Raji (cell line): Measurements from ENCODE around the gene SRM.

ENCODE experiments used
- POLR2A ChIP-seq: IDR thresholded peaks from 2 replicates; pipeline ENCODE4 v1.6.1; 2011; ENCODE audit warnings: low read depth, low read length, control low read depth; ENCODE audit not compliant: insufficient read depth

SRM gene

DNA sequence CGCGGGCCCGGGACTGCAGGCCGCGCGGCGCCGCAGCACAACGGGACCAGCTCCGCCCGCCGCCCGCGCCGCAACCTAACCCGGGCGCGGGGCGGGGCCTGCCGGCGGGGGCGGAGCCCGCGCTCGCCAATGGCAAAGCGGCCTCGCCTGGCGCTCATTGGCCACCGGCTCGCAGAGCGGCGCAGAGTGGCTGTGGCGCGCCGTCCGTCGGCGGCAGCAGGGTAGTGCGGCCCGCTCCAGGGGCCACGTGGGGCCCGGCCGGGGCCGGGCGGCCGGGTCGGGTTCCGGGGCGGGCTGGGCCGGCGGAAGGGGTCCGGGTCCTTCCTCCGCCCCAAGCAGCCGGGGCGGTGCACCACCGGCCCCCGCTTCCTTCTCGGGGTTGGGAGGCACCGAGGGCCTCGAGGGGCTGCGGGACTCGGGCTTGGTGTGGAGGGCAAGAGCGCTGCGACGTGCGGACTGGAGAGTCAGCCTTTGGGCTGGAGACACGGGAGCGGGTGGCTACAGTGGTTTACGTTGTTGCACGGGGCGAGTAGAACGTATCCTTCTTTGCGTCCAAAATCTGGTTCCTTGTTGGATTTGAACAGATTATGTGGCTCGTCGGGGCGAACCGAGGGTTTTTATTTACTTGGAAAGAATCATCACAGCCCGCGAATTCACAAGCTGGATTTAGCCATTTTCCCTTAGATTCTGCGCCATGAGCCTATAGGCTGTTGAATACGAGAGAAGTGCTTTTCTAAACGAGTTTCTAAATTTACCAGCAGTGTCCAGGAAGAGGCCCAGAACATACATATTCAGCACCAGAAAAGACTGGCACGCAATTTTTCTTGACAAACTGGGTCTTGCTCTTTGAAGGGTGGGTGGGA lies at the start of gene SRM:
SRM (minus strand) TSS at position 51 of the 863 bp plus-strand sequence. CDS start 75 bp downstream, outside the sequence.
- TF ChIP-seq POLR2A = peak; percentile 84

DNA sequence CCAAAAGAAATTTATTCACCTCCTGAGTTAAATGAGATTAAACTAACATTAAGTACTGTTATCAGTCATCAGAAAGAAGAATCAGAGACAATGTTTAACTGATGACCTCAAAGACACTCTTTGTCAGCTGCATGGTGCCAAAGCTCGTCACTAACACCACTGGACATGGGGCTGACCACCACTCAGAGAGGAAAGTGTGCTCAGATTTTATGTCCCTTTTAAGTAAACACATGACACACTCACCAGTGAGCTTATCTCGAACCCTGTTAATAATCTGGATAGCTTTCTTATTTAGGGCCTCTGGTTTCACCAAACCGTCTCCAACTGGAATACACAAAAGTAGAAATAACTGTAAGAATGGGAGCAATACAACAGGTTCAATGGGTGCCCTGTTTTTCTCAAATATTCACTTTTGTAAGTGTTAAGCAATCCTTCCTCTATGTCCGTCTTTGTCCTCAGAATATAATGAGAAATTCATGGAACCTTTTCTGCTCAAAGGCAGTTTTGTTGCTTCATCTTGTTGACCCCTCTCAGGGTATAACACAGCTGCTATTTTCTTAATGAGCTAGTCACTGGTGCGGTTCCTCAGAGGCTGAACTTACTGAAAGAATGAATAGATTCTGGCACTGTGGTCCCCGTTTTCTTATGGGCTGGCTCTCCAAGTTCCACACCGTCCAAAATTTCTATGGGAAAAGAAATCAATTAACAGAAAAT lies 49.4 kb upstream of the SRM start:
- TF ChIP-seq POLR2A = no peak

DNA sequence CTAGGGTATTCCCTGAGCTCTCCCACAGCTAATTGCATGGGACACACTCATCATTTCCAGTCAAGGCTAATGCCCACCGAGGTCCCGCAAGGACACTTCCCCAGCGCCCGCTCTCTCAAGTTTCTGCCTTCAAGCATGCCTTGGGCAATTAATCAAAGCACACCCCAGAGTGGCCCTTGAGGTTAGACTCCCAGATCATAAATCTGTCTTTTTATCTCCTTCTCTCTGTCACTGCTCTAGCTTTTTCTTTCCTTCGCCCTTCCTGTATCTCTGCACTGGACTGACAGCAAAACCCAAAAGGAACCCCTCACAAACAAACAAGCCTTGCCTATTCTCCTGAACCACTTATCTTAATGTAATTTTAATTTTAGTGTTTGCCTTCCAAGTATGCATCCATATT lies 47.8 kb upstream of the SRM start:
- no peak for TF ChIP-seq POLR2A

DNA sequence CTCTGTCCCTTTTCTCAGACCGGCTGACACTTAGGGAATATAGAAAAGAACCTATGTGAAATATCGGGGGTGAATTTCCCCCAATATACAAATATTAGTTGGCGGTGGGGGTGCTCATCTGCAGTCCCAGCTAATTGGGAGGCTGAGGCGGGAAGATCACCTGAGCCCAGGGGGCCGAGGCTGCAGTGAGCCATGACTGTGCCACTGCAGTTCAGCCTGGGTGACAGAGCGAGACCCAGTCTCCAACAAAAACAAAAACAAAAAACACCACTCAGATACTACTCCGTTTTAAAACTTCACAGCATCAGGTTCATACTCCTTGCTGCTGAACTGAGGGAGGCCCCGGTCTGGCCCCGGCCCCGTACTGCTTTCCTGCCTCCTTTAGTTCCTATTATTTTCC lies 45.8 kb upstream of the SRM start:
- no peak for TF ChIP-seq POLR2A

DNA sequence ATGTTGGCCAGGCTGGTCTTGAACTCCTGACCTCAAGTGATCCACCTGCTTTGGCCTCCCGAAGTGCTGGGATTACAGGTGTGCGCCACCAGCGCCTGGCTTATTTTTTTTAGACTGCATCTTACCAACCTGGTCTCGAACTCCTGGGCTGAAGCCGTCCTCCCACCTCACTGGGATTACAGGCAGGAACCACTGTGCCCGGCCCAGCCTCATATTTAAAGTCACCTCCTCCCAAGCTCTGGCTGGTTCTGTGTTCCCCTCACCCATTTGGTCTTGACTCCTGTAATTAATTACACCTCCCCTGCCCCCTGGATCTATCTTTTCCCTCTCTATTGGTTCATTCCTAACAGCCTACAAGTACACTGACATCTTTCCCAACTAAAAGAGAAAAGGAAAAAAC lies 41.5 kb upstream of the SRM start:
- TF ChIP-seq POLR2A = no peak

DNA sequence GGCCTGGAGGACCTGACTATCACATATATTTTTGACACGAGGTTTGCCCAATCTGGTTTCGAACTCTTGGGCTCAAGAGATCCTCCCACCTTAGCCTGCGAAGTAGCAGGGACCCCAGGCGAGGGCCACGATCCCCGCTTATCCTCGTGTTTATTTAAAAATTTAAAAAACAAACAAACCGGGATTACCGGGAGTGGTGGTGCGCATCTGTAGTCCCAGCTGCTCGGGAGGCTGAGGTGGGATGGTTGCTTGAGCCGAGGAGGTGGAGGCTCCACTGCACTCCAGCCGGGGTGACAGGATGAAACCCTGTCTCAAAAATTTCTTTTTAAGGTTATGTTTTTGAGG lies 40.3 kb upstream of the SRM start:
- TF ChIP-seq POLR2A = no peak

DNA sequence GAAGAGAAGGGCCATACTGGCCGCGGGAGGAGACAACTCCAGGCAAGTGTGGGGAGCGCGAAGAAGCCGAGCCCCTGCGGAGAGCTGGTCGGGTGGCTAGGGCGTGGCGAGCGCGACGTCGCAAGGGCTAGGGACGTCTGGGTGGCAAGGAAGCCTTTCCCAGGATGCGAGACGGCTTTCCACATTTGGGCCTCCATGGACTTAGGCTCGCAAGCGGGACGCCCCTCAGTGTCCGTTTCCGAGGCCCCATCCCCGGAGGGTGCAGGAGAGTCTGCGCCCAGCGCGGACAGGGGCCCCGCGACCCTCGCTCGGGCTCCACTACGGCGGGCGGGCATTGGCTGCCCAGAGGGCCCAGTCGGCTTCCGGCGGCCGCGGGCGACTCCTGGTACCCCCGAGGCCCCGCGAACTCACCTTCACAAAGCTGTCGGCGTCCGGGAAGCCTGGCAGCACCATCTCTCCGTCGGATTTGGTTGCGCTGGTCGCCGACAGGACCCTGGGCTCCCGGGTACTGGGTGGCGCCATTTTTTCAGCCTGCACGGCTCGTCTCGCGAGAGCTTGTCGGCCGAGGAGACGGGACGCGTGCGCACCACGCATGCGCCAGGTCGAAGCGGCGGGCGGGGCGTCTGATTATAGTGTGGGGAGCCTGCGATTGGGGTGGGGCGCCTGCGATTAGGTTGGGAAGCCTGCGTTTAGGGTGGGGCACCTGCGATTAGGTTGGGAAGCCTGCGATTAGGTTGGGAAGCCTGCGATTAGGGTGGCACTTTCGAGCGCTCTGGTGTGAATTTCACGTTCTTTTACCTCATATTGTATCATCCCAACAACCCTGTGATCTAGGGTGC lies 39.7 kb upstream of the SRM start, which contains the start of gene EXOSC10:
EXOSC10 (minus strand) TSS at position 560 of the 839 bp plus-strand sequence; CDS start at position 522, 38 bp downstream.
- TF ChIP-seq POLR2A = peak; percentile 86

DNA sequence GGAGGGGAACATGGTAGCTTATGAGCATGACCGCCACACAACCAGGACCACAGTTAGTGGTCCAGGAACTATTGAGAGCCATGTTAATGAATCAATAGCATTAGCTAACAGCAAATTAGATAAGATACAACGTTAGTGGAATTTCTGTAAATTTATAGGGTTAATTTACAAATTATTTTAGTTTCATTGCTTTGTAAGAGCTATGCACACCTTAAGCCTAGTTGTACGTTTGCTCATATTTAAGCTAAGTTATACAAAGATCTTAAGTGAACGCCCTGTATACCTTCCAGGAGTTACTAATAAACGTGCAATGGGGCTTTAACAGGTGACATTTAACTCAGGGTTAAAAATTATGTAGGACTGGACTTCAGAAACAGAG lies 39.1 kb upstream of the SRM start:
- no peak for TF ChIP-seq POLR2A

DNA sequence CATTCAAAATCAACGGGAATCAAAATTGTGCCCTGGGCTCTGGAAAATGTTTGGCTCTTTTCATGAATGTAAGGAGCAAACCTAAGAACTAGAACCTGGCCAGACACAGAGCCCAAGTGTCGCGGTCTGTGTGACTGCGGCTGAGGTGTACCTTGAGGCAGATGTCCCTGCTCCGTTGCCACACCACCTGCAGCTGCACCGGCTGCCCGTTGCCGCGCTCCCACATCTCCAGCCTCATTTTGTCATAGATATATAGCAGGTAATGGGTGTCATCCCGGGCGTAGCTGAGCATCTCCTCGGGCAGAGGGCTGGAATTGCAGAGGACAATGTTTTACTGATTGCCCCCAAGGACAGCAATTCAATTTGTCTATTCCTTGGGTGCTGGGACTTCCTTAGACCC lies 21.1 kb upstream of the SRM start:
- no peak for TF ChIP-seq POLR2A

DNA sequence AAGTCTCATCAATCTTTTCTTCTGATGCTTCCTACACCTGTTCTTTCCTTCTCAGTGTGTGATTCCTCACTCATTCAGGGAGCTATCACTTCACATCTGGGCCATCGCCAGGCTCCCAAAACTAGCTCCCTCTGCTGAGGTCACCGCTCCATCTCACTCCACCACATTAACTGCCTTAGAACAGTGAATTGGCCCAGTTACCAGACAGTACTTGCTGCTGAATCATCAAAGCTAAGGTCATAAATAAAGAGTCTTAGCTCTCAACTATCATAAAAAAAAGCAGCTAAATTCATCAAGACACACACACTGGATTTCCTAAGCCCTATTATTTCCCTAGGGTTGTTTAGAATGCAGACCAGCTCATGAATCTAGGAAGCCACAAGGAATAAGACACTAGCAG lies 18.8 kb upstream of the SRM start:
- TF ChIP-seq POLR2A = no peak

DNA sequence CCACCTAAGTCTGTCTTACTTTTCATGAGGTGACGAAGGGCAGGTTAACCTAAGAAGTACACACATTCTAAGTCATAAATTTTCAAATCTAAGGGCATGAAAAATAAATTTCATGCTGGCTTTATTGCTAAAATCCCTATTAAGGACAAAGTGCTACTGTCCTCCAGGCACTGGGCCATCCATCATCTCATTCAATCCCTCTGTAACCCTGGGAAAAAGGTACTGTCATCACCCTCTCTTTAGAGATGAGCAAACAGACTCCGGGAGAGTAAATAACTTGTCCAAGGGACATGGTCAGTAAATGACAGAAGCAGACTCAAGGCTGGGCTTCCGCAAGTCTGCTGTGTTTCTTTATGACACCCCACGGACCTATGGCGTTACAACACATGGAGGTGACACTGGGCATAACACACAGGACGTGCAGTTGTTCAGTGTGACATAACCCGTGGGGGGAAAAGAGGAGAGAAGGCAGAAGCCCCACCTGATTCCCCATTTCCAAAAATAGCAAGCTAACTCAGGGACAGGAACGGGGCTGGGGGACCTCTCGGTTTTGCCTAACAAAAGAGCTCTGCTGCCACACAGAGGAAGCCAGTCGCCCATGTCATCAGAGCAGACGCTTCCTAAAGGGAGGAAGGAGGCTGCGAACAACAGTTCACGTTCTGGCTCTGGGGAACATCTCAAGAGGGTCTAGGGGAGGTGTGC lies 12.5 kb upstream of the SRM start:
- no peak for TF ChIP-seq POLR2A

DNA sequence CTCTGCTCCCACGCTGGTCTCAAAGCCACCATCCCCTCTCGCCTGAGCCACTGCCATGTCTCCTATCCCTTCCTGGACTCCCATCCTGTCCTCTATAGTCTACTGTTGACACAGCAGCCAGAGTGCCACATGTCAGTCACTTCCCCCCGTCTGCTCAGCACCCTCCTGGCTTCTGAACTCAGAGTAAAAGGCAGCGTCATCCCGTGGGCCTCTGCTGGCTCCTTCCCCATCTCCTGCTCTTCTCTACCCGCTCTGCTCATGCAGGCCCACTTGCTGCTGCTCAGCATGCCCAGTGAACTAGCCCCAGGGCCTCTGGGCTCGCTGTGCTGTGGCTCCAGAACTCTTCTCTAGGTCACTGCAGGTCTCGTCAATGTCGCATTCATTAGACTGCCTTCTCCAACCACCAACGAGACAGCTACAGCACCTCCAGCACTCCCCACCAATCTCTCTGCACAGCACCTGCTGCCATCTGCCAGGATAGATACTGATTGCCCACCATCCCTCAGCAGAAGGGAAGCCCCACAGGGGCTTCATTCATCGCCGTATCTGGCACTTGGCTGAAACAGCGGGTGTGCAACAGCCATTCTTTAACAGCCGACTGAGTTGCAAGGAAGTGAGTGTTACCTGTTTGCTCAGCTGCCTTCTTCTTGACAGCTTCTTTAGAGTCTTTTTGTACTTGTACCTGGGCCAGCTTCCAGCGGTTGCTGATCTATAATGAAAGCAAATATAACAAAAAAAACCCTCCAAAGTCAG lies 11.8 kb upstream of the SRM start:
- no peak for TF ChIP-seq POLR2A

DNA sequence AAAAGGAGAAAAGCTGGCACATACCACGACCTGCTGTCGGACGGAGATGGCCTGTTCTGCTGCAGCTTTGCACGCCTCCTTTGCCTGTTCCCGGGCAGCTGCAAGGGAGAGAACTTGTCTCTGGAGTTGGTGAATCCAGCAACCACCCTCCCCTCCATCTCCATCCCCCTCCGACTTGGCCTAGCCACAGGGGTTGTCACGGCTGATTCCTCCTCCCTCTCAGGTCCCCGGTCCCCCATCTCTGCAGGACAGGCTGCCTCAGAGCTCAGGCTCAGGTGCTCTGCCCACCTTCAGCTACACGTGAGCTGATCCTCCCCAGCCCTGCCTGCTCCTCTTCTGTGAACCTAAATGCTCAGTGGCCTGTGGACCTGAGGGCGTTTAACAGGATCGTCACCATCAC lies 11.1 kb upstream of the SRM start:
- no peak for TF ChIP-seq POLR2A
